Fibroblast of lung (primary cell): ENCODE results near the gene GADD45G. TPM values are rescaled to one million over a fixed set of nuclear protein-coding genes. Genes with fewer than 3 reads are reported as not detected.
A peak's percentile ranks its signal among the peaks of the same experiment; 100 is the strongest.

Experiments used
- DNase-seq, 2 donors: peaks; one replicate each; pipeline versions ENCODE4 v3.0.0 to v3.0.0-alpha.2; 2010; ENCODE audit warnings: low read depth in 2 of 2
- H2AFZ ChIP-seq: 2 replicates; pipeline ENCODE4 v1.5.1; 2012; ENCODE audit warnings: low read length, control low read depth, inconsistent platforms
- H3K27ac ChIP-seq: 2 replicates; pipeline ENCODE4 v1.5.1; 2011; ENCODE audit warnings: low read length, control low read depth; ENCODE audit not compliant: insufficient read depth
- H3K27me3 ChIP-seq: 2 replicates; pipeline ENCODE4 v1.5.1; 2011; ENCODE audit warnings: mild to moderate bottlenecking, low read length; ENCODE audit not compliant: control insufficient read depth, insufficient read depth
- H3K36me3 ChIP-seq: 2 replicates; pipeline ENCODE4 v1.5.1; 2011; ENCODE audit warnings: low read length; ENCODE audit not compliant: control insufficient read depth, insufficient read depth
- H3K4me1 ChIP-seq: 2 replicates; pipeline ENCODE4 v1.5.1; 2011; ENCODE audit warnings: low read length; ENCODE audit not compliant: control insufficient read depth, insufficient read depth; ENCODE audit errors: extremely low read depth
- H3K4me2 ChIP-seq: 2 replicates; pipeline ENCODE4 v1.5.1; 2011; ENCODE audit warnings: low read length, control low read depth; ENCODE audit not compliant: insufficient read depth; ENCODE audit errors: extremely low read depth
- H3K4me3 ChIP-seq, 4 experiments: fragments of 200-600 bp in 1 of 4; sonication (generic) in 1 of 4; replicated peaks in 1 of 4; 2 replicates each; pipeline ENCODE4 v1.5.1; 2011 to 2016; ENCODE audit warnings: low read length in 4 of 4, low read depth in 3 of 4, mild to moderate bottlenecking in 3 of 4, control low read depth in 2 of 4, inconsistent platforms in 1 of 4, mixed read lengths in 1 of 4; ENCODE audit not compliant: insufficient read depth in 1 of 4; ENCODE audit errors: control extremely low read depth in 1 of 4
- H3K79me2 ChIP-seq: 2 replicates; pipeline ENCODE4 v1.5.1; 2012; ENCODE audit warnings: mild to moderate bottlenecking, low read length, inconsistent platforms; ENCODE audit not compliant: control insufficient read depth, insufficient read depth
- H3K9ac ChIP-seq: 2 replicates; pipeline ENCODE4 v1.5.1; 2011; ENCODE audit warnings: mild to moderate bottlenecking, low read length, control low read depth; ENCODE audit not compliant: insufficient read depth
- H3K9me3 ChIP-seq: 2 replicates; pipeline ENCODE4 v1.5.1; 2012; ENCODE audit warnings: low read depth, low read length; ENCODE audit not compliant: control insufficient read depth, insufficient read depth
- H4K20me1 ChIP-seq: 2 replicates; pipeline ENCODE4 v1.5.1; 2011; ENCODE audit warnings: low read length; ENCODE audit not compliant: control insufficient read depth, insufficient read depth; ENCODE audit errors: extremely low read depth
- CTCF ChIP-seq, 2 donors: IDR thresholded peaks in 1 of 2; conservative IDR thresholded peaks in 1 of 2; 1 replicate in 1 of 2; 2 replicates in 1 of 2; pipeline ENCODE4 v1.5.1; 2011 to 2012; ENCODE audit warnings: low read length in 2 of 2, control low read depth in 1 of 2, inconsistent platforms in 1 of 2, low read depth in 1 of 2, mild to moderate bottlenecking in 1 of 2
- EZH2 ChIP-seq: IDR thresholded peaks from 2 replicates; pipeline ENCODE4 v1.5.1; 2012; ENCODE audit warnings: low read length, control low read depth, mild to moderate bottlenecking; ENCODE audit errors: missing control alignments
- polyA plus RNA-seq, 2 donors: library from polyadenylated mRNA; depleted of rRNA in 1 of 2; stranded (reverse) in 1 of 2; unstranded in 1 of 2; fragments of >200 nt; gene quantifications; 2 replicates each; pipeline ENCODE4 v1.2.1, GENCODE V29; 2011 to 2012; ENCODE audit warnings: missing spikeins in 1 of 2
- total RNA-seq: library from RNA; depleted of rRNA; stranded (reverse); fragments of >200 nt; gene quantifications from 2 replicates; pipeline ENCODE4 v1.2.1, GENCODE V29; 2014

Gene GADD45G
- total and polyA plus RNA-seq, 2 donors (not counting 1 experiment from before 2014, with no cell fraction given), result 3.5 TPM; not detected in 1

- H4K20me1 ChIP-seq, result no peaks in the 10 kb centered on the region
- DNase-seq, result no peak
- H3K36me3 ChIP-seq, result no peaks in the 10 kb centered on the region
- H3K9ac ChIP-seq, result no peak overlapping the region
- H3K4me3 ChIP-seq, result no peak overlapping the region
- no peak overlapping the region for H3K27ac ChIP-seq
- no peak overlapping the region for H3K4me2 ChIP-seq
- no peaks in the 10 kb centered on the region for H3K79me2 ChIP-seq
- H3K27me3 ChIP-seq, result no peaks in the 10 kb centered on the region
- no peaks in the 10 kb centered on the region for H3K4me1 ChIP-seq
- no peak overlapping the region for H2AFZ ChIP-seq
- no peaks in the 10 kb centered on the region for H3K9me3 ChIP-seq
- TF ChIP-seq EZH2 (no peak), CTCF (conservative IDR thresholded peaks at IDR 0.05 in 1 of 2, IDR thresholded peaks at IDR 0.05 in 1 of 2; ENCODE audit: low read depth in 1 of 2, low read length in 2 of 2) (no peak)
Observed at GRCh38 chr9:89558196-89558899, 46.5 kb upstream of the GADD45G start.

DNA sequence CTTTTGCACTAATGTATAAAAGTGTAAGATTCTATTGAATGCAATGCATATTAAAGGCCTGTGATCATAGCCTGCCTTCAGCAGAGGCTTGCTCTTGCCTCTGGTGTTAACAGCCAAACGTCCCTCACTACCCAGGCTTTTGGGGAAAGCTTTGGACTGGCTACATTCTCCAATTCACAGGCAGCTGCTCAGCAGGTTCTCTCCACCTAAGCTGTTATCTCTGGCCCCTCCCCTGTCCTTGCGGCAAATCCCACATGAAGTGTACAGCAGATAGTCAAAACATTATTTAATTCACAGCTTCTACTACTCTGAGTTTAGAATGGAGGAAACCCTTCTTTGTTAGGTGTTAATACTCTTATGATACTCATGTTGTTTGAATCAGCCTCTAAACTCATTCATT lies 45.9 kb upstream of the GADD45G start:
- TF ChIP-seq CTCF (conservative IDR thresholded peaks at IDR 0.05 in 1 of 2, IDR thresholded peaks at IDR 0.05 in 1 of 2; ENCODE audit: low read depth in 1 of 2, low read length in 2 of 2) (no peak), EZH2 (no peak)
- Histone ChIP-seq H3K79me2 (no peaks in the 10 kb centered on the region), H4K20me1 (no peaks in the 10 kb centered on the region)

DNA sequence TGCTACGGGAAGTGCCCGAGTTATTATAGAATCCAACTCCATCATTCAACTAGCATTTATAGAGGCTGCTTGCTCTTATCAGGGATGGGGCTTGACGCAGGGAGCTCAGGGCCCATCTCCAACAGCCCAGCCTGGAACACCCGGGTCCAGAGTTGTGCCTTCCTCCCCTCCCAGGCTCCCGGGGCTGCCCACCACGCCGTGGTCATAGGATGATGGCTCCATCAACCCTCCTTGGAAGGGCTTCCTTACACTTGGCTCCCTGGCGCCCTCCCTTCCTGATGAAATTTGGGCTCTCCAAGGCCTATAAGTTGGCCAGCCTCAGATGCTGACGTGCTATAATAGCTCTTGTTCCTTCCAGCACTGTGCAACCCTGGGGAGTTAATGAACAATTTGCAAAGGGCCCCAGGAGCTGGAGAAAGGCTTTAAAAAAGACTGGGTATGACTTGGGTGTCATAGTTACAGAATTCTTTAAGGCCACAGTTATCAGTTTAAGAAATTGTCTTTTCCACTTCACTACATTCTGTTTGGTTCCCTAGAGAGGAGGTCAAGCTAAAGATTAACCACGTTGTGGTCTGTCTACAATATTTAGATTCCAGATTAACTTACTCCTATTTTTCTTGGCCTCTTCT lies 42.5 kb upstream of the GADD45G start:
- Histone ChIP-seq H3K4me2 (no peak overlapping the region), H3K79me2 (no peaks in the 10 kb centered on the region), H3K27ac (no peak overlapping the region), H2AFZ (no peak overlapping the region), H4K20me1 (no peaks in the 10 kb centered on the region), H3K27me3 (no peaks in the 10 kb centered on the region), H3K4me1 (no peaks in the 10 kb centered on the region), H3K9ac (no peak overlapping the region), H3K36me3 (no peaks in the 10 kb centered on the region), H3K9me3 (no peaks in the 10 kb centered on the region), H3K4me3 (no peak overlapping the region)
- peak in 1 of 2 donors; percentile 35 for DNase-seq
- TF ChIP-seq CTCF (conservative IDR thresholded peaks at IDR 0.05 in 1 of 2, IDR thresholded peaks at IDR 0.05 in 1 of 2; ENCODE audit: low read depth in 1 of 2, low read length in 2 of 2) (no peak), EZH2 (no peak)

More for the DNA sequence above, 45.9 kb upstream of the GADD45G start:
- H3K4me2 ChIP-seq, result no peak overlapping the region
- H3K9ac ChIP-seq, result no peak overlapping the region
- no peaks in the 10 kb centered on the region for H3K36me3 ChIP-seq
- H2AFZ ChIP-seq, result no peak overlapping the region
- no peaks in the 10 kb centered on the region for H3K27me3 ChIP-seq
- no peaks in the 10 kb centered on the region for H3K9me3 ChIP-seq
- H3K27ac ChIP-seq, result no peak overlapping the region
- no peak overlapping the region for H3K4me3 ChIP-seq
- no peak for DNase-seq
- H3K4me1 ChIP-seq, result no peaks in the 10 kb centered on the region
